WTC11 (cell line): ENCODE measurements around the gene HLA-G.

Experiments used
- CTCF ChIP-seq: fragments of 200-600 bp; IDR thresholded peaks from 2 replicates; pipeline ENCODE4 v1.8.0; 2022; ENCODE audit warnings: antibody characterized with exemption
- ELF4 ChIP-seq: sonication (generic); formaldehyde crosslinking; IDR thresholded peaks from 2 replicates; pipeline ENCODE4 v1.8.1; 2022; ENCODE audit warnings: low read depth, mild to moderate bottlenecking, moderate library complexity, missing genetic modification reagents
- FOXJ3 ChIP-seq: sonication (generic); formaldehyde crosslinking; IDR thresholded peaks from 2 replicates; pipeline ENCODE4 v1.9.0; 2021; ENCODE audit warnings: missing genetic modification reagents, mild to moderate bottlenecking, borderline replicate concordance
- FOXP4 ChIP-seq: sonication (generic); formaldehyde crosslinking; IDR thresholded peaks from 2 replicates; pipeline ENCODE4 v1.8.0; 2022; ENCODE audit warnings: mild to moderate bottlenecking, missing genetic modification reagents
- MAX ChIP-seq: sonication (generic); formaldehyde crosslinking; IDR thresholded peaks from 2 replicates; pipeline ENCODE4 v1.8.0; 2022; ENCODE audit warnings: mild to moderate bottlenecking, missing genetic modification reagents
- NR2C2 ChIP-seq: sonication (generic); formaldehyde crosslinking; IDR thresholded peaks from 2 replicates; pipeline ENCODE4 v1.8.0; 2022; ENCODE audit warnings: mild to moderate bottlenecking, missing genetic modification reagents
- PREB ChIP-seq: sonication (generic); formaldehyde crosslinking; IDR thresholded peaks from 2 replicates; pipeline ENCODE4 v1.8.1; 2022; ENCODE audit warnings: mild to moderate bottlenecking, missing genetic modification reagents, moderate library complexity, borderline replicate concordance
- SP1 ChIP-seq: sonication (generic); formaldehyde crosslinking; conservative IDR thresholded peaks from 2 replicates; pipeline ENCODE4 v1.8.1; 2022; ENCODE audit warnings: missing genetic modification reagents
- STAT6 ChIP-seq: sonication (generic); formaldehyde crosslinking; conservative IDR thresholded peaks from 2 replicates; pipeline ENCODE4 v1.8.1; 2023; ENCODE audit warnings: mild to moderate bottlenecking, low read depth, missing genetic modification reagents, moderate library complexity
- TEAD1 ChIP-seq: sonication (generic); formaldehyde crosslinking; IDR thresholded peaks from 2 replicates; pipeline ENCODE4 v1.8.0; 2022; ENCODE audit warnings: mild to moderate bottlenecking, missing genetic modification reagents
- TEAD4 ChIP-seq: sonication (generic); formaldehyde crosslinking; IDR thresholded peaks from 2 replicates; pipeline ENCODE4 v1.8.0; 2022; ENCODE audit warnings: mild to moderate bottlenecking, missing genetic modification reagents
- ZNF263 ChIP-seq: sonication (generic); formaldehyde crosslinking; IDR thresholded peaks from 2 replicates; pipeline ENCODE4 v1.8.1; 2022; ENCODE audit warnings: low read depth, mild to moderate bottlenecking, moderate library complexity, missing genetic modification reagents

- TF ChIP-seq NR2C2 (CRISPR knock-in tag) = no peak
- no peak for TF ChIP-seq SP1 (CRISPR knock-in tag)
- TF ChIP-seq TEAD4 (CRISPR knock-in tag) = no peak
- no peak for TF ChIP-seq CTCF
- no peak for TF ChIP-seq TEAD1
- TF ChIP-seq FOXP4 (CRISPR knock-in tag) = no peak
- no peak for TF ChIP-seq ZNF263 (CRISPR knock-in tag)
- TF ChIP-seq MAX (CRISPR knock-in tag) = no peak
- no peak for TF ChIP-seq PREB (CRISPR knock-in tag)
- no peak for TF ChIP-seq ELF4 (CRISPR knock-in tag)
- TF ChIP-seq FOXJ3 (CRISPR knock-in tag) = no peak
- no peak for TF ChIP-seq STAT6 (CRISPR knock-in tag)
Observed at GRCh38 chr6:29810371-29810770, 17.3 kb upstream of the HLA-G start.
